ENCODE data around the gene APBA2. TPM values are rescaled to one million over a fixed set of nuclear protein-coding genes. Genes with fewer than 3 reads are reported as not detected.

The APBA2 gene
- total and polyA plus RNA-seq, 2 of the 4 experiments (the other 2 are of a cell fraction), result 21.7 to 33.0 TPM

GRCh38 chr15:29092376-29093064 lies 206.7 kb downstream of the APBA2 start:
- dilution Hi-C loops (cut with HindIII; ENCODE audit: low sequenced_read_pairs, unreplicated experiment), result no loop called here
- H2BK15ac ChIP-seq (ENCODE audit: low read depth, low read length), result no peak overlapping the region
- TF ChIP-seq BHLHE40 (IDR thresholded peaks at IDR 0.05; ENCODE audit: low read depth, low read length), result no peak
- H2BK20ac ChIP-seq (ENCODE audit: low read depth, low read length), result no peak overlapping the region
- peaks cover 6% of the 10 kb centered on the region; the same call in 1 of the 2 replicates for H3K9me1 ChIP-seq (ENCODE audit: insufficient read depth, low read length)
- H3K4me1 ChIP-seq (ENCODE audit: control insufficient read depth, insufficient read depth, low read length), result no peaks in the 10 kb centered on the region
- no peak overlapping the region for H3K4me2 ChIP-seq (ENCODE audit: low read depth, low read length)
- H3K18ac ChIP-seq (ENCODE audit: low read depth, low read length), result no peak overlapping the region
- H4K91ac ChIP-seq (ENCODE audit: insufficient read depth, low read depth, low read length), result no peak overlapping the region
- ChIA-PET POLR2A (ENCODE audit: unreplicated experiment) (no interaction called here), CTCF (interaction anchor here (1.9 kb wide), 1 partner anchor 10 kb away, joined by 7 read pairs; no protein-coding TSS in a partner anchor)
- BruUV-seq (replicated peaks), result no TSS peak
- H4K8ac ChIP-seq (ENCODE audit: low read depth in 2 of 2, low read length in 2 of 2), result no peak overlapping the region
- H3K36me3 ChIP-seq (ENCODE audit: control insufficient read depth, insufficient read depth, low read length), result no peaks in the 10 kb centered on the region
- H2AFZ ChIP-seq (replicated peaks; ENCODE audit: low read length, poor library complexity), result no peak overlapping the region
- intact Hi-C loops (cut with micrococcal nuclease), result no loop called here
- DNase-seq (no peak), ATAC-seq (ENCODE audit: low read depth) (no peak)
- H3K9me3 ChIP-seq (ENCODE audit: control insufficient read depth, insufficient read depth, low read length), result no peaks in the 10 kb centered on the region
- H3K9ac ChIP-seq (ENCODE audit: low read depth, low read length), result no peak overlapping the region
- no peak overlapping the region for H3K23ac ChIP-seq (ENCODE audit: low read depth, low read length)
- H3K14ac ChIP-seq (replicated peaks; ENCODE audit: low read depth, low read length), result no peak overlapping the region
- in situ Hi-C loops (cut with MboI; ENCODE audit: low sequenced_read_pairs), result no loop called here
- H2AK5ac ChIP-seq (ENCODE audit: low read depth, low read length), result no peak overlapping the region
- H3K4me3 ChIP-seq (ENCODE audit: insufficient read depth, low read depth, low read length), result no peak overlapping the region
- H2BK5ac ChIP-seq (ENCODE audit: low read depth, low read length, poor library complexity, severe bottlenecking), result no peak overlapping the region
- WGBS, 2 experiments (ENCODE audit: extremely low coverage in 2 of 2, insufficient read length in 1 of 2), result 95% methylated on average over 12 of the region's 14 CpGs; no CpG with 5 or more reads in 1 of the 2 experiments
- no peaks in the 10 kb centered on the region for H3K27me3 ChIP-seq (ENCODE audit: control insufficient read depth, insufficient read depth, low read length)
- H2AK9ac ChIP-seq (replicated peaks; ENCODE audit: low read depth, low read length, poor library complexity), result no peak overlapping the region
- peaks cover 4% of the 10 kb centered on the region; the same call in 1 of the 2 replicates for H4K20me1 ChIP-seq (ENCODE audit: insufficient read depth, low read length)
- H3K79me1 ChIP-seq (ENCODE audit: low read depth in 1 of 2, low read length in 2 of 2), result 0 out of 4 replicates have a peak, but pooled peaks cover 0 to 2% of the 10 kb centered on the region in 2 experiments
- no peak overlapping the region for H4K5ac ChIP-seq (ENCODE audit: low read depth, low read length)
- H3K56ac ChIP-seq (ENCODE audit: extremely low read depth, insufficient read depth, low read length), result no peak overlapping the region
- no peak overlapping the region for H2BK120ac ChIP-seq (ENCODE audit: low read depth, low read length)
- H3K27ac ChIP-seq (ENCODE audit: insufficient read depth, low read length), result no peak overlapping the region
- H3K4ac ChIP-seq (ENCODE audit: low read depth, low read length), result no peak overlapping the region
